Fibroblast of the aortic adventitia (primary cell): ENCODE data around the gene PARD3B. TPM values are rescaled to one million over a fixed set of nuclear protein-coding genes. Genes with fewer than 3 reads are reported as not detected.

Source experiments
- DNase-seq: peaks from one replicate; pipeline ENCODE4 v3.0.0-alpha.2; 2010; ENCODE audit warnings: low read depth
- H3K4me3 ChIP-seq: 2 replicates; pipeline ENCODE4 v1.5.1; 2011; ENCODE audit warnings: low read depth, mild to moderate bottlenecking, control low read depth, low read length, moderate library complexity
- CTCF ChIP-seq: IDR thresholded peaks from 2 replicates; pipeline ENCODE4 v1.5.1; 2011; ENCODE audit warnings: mild to moderate bottlenecking, low read length, control low read depth, inconsistent platforms; ENCODE audit not compliant: insufficient read depth
- total RNA-seq: library from RNA; depleted of rRNA; stranded (reverse); fragments of >200 nt; gene quantifications from 2 replicates; pipeline ENCODE4 v1.2.3, GENCODE V29; 2012; ENCODE audit warnings: low replicate concordance

PARD3B gene
- total RNA-seq, 1 donor = 15.9 TPM

- no peak for TF ChIP-seq CTCF
- no peak for DNase-seq
- H3K4me3 ChIP-seq = no peak overlapping the region
These were observed 879.1 kb downstream of the PARD3B start for GRCh38 chr2:205424326-205424725.

GRCh38 chr2:205425102-205425501 lies 879.8 kb downstream of the PARD3B start:
- no peak for DNase-seq
- no peak for TF ChIP-seq CTCF
- no peak overlapping the region for H3K4me3 ChIP-seq

- DNase-seq = peak; percentile 68
- H3K4me3 ChIP-seq = no peak overlapping the region
- TF ChIP-seq CTCF = no peak
These were observed 881.8 kb downstream of the PARD3B start for GRCh38 chr2:205427112-205427511.

GRCh38 chr2:205428811-205429210 lies 883.5 kb downstream of the PARD3B start:
- TF ChIP-seq CTCF = no peak
- no peak for DNase-seq
- no peak overlapping the region for H3K4me3 ChIP-seq

GRCh38 chr2:205435970-205436369 lies 890.7 kb downstream of the PARD3B start:
- no peak overlapping the region for H3K4me3 ChIP-seq
- DNase-seq = peak; percentile 21
- no peak for TF ChIP-seq CTCF

- no peak overlapping the region for H3K4me3 ChIP-seq
- TF ChIP-seq CTCF = no peak
- no peak for DNase-seq
These were observed 893.0 kb downstream of the PARD3B start for GRCh38 chr2:205438241-205438640.

- DNase-seq = no peak
- no peak for TF ChIP-seq CTCF
- no peak overlapping the region for H3K4me3 ChIP-seq
These were observed 894.3 kb downstream of the PARD3B start for GRCh38 chr2:205439621-205440020.
